Neural cell (in vitro differentiated cells): Measurements from ENCODE around the gene TRABD2A.

ENCODE experiments used
- CTCF ChIP-seq: fragments of 450-650 bp; IDR thresholded peaks from 2 replicates; pipeline ENCODE4 v1.5.1; 2014; ENCODE audit warnings: antibody characterized with exemption, mild to moderate bottlenecking, moderate library complexity; ENCODE audit not compliant: poor library complexity, severe bottlenecking
- EP300 ChIP-seq: fragments of 450-650 bp; conservative IDR thresholded peaks from 2 replicates; pipeline ENCODE4 v1.6.1; 2014; ENCODE audit warnings: antibody characterized with exemption, mild to moderate bottlenecking, moderate library complexity; ENCODE audit not compliant: poor library complexity, severe bottlenecking
- EZH2 ChIP-seq: fragments of 200-600, 300-800 bp; shearing (Covaris generic), sonication (generic); IDR thresholded peaks from 2 replicates; pipeline ENCODE4 v1.6.1; 2014; ENCODE audit warnings: antibody characterized with exemption, low read length, borderline replicate concordance, mild to moderate bottlenecking; ENCODE audit not compliant: insufficient read depth, poor library complexity, severe bottlenecking
- POLR2AphosphoS5 ChIP-seq: IDR thresholded peaks from 2 replicates; pipeline ENCODE4 v1.6.1; 2012
- RAD21 ChIP-seq: fragments of 450-650 bp; conservative IDR thresholded peaks from 2 replicates; pipeline ENCODE4 v1.6.1; 2014; ENCODE audit warnings: antibody characterized with exemption, mild to moderate bottlenecking, moderate library complexity
- REST ChIP-seq: IDR thresholded peaks from 2 replicates; pipeline ENCODE4 v1.6.1; 2012; ENCODE audit warnings: borderline replicate concordance
- SMC3 ChIP-seq: fragments of 450-650 bp; conservative IDR thresholded peaks from 2 replicates; pipeline ENCODE4 v1.6.1; 2014; ENCODE audit warnings: antibody characterized with exemption, mild to moderate bottlenecking, moderate library complexity; ENCODE audit not compliant: poor library complexity
- TAF1 ChIP-seq: IDR thresholded peaks from 2 replicates; pipeline ENCODE4 v1.6.1; 2012; ENCODE audit warnings: low read depth

DNA sequence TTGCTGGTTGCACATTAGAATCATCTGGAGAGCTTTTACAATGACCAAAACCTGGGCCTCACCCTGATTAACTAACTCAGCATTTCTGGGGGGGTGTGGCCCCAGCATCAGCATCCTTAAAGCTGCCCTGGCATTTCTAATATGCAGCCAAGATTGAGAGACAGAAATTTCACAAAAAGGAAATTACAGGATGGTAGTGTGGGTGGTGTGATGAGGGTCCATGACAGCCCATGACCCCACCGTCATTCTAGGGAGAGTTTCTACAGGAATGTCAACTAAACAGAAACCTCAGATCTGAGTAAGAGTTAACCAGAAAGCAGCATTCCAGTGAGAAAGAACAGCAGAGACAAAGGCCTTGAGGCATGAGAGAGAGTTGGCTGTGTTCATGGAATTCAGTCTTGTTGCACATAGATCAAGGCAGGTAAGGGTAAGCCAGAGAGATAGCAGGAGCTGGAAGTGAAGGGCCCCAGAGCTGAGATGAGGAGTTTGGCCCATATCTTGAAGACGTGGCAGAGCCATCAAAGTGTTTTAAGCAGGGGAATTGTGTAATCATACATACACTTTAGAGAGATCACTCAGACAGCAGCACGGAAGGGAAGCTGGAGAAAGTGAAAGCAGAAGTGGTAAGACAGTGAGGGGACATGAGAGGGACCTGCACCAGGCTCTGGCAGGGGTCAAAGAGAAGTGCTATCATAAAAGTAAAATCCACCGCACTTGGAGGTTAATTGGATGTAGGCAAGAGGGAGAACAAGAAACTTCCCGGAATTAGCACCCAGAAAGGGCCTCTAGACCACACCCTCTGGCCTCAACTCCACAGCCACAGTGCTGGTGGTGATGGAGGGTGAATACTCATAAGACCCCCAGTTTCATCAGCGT, 7.8 kb upstream of the TRABD2A start:
- TF ChIP-seq EZH2 (no peak), RAD21 (no peak), CTCF (no peak), SMC3 (no peak), TAF1 (no peak), POLR2AphosphoS5 (no peak), REST (no peak), EP300 (no peak)
